ENCODE measurements around the gene ZNF219. TPM values are rescaled to one million over a fixed set of nuclear protein-coding genes. Genes with fewer than 3 reads are reported as not detected.

Gene ZNF219
- total and polyA plus RNA-seq, 10 of the 15 experiments (the other 5 are each of a cell fraction or from before 2014, with no cell fraction given) = 0.16 to 6.4 (median 1.9) TPM

DNA sequence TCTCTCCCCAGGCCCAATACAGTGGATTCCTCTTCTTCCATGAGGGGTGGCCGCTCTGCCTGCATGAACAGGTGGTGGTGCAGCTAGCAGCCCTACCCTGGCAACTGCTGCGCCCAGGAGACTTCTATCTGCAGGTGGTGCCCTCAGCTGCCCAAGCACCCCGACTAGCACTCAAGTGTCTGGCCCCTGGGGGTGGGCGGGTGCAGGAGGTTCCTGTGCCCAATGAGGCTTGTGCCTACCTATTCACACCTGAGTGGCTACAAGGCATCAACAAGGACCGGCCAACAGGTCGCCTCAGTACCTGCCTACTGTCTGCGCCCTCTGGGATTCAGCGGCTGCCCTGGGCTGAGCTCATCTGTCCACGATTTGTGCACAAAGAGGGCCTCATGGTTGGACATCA is 24.5 kb downstream of the ZNF219 start:
- POLR2A ChIA-PET = interaction anchor here (0.5 kb wide), 1 partner anchor 58 kb away, joined by 7 read pairs; no protein-coding TSS in a partner anchor
- RAD21 ChIA-PET (ENCODE audit: unreplicated experiment) = no interaction called here
- BruUV-seq (replicated peaks) = no TSS peak
- CTCF ChIA-PET = interaction anchor here (0.6 to 5.6 kb wide), 4 partner anchors 14 to 69 kb away, joined by 3 to 100 read pairs (median 6); partner anchors contain the start of gene TMEM253
- no peak overlapping the region for H3K27ac ChIP-seq (ENCODE audit: control insufficient read depth, insufficient read depth)
- peaks cover 8 to 18% of the 10 kb centered on the region in 2 experiments for H3K27me3 ChIP-seq (replicated peaks in 1 of 2; ENCODE audit: control insufficient read depth in 2 of 2, insufficient read depth in 2 of 2, low read length in 1 of 2)
- H3K79me2 ChIP-seq (ENCODE audit: control insufficient read depth, insufficient read depth, low read length) = no peaks in the 10 kb centered on the region
- intact Hi-C loops (cut with micrococcal nuclease; ENCODE audit: unreplicated experiment) = no loop called here
- 44% methylated on average over 9 of the region's 9 CpGs for WGBS (ENCODE audit: insufficient coverage, insufficient replicate concordance, low lambda C conversion rate, missing lambda C conversion rate)
- SMC1A ChIA-PET (ENCODE audit: uncharacterized antibody, unreplicated experiment) = no interaction called here
- no peak overlapping the region for H3K4me2 ChIP-seq (ENCODE audit: control insufficient read depth, insufficient read depth)
- no peak for ATAC-seq
- no peaks in the 10 kb centered on the region for H3K9me3 ChIP-seq (replicated peaks; ENCODE audit: control insufficient read depth, insufficient read depth, low read length)
- no peak overlapping the region for H3K9ac ChIP-seq (ENCODE audit: control insufficient read depth, insufficient read depth, low read length)
- H3K4me1 ChIP-seq (ENCODE audit: control insufficient read depth, insufficient read depth, low read length) = peaks cover 27% of the 10 kb centered on the region
- DNase-seq (ENCODE audit: low read depth, low spot score) = no peak
- no peak overlapping the region for H2AFZ ChIP-seq (ENCODE audit: control insufficient read depth, low read depth, low read length)
- H3K4me3 ChIP-seq = no peak overlapping the region
- FAIRE-seq = no peak
- no peaks in the 10 kb centered on the region for H4K20me1 ChIP-seq (ENCODE audit: control insufficient read depth, insufficient read depth)
- in situ Hi-C loops (cut with MboI) = no loop called here
- H3K36me3 ChIP-seq (ENCODE audit: control insufficient read depth in 2 of 2, insufficient read depth in 2 of 2, low read length in 1 of 2) = no peaks in the 10 kb centered on the region
- no peak for TF ChIP-seq HDAC2 (IDR thresholded peaks at IDR 0.05)
- TF ChIP-seq SMC3 (IDR thresholded peaks at IDR 0.05; ENCODE audit: borderline replicate concordance, low read length) = no peak
- no peak for TF ChIP-seq YBX1 (IDR thresholded peaks at IDR 0.05)
- TF ChIP-seq, protein P1, sequence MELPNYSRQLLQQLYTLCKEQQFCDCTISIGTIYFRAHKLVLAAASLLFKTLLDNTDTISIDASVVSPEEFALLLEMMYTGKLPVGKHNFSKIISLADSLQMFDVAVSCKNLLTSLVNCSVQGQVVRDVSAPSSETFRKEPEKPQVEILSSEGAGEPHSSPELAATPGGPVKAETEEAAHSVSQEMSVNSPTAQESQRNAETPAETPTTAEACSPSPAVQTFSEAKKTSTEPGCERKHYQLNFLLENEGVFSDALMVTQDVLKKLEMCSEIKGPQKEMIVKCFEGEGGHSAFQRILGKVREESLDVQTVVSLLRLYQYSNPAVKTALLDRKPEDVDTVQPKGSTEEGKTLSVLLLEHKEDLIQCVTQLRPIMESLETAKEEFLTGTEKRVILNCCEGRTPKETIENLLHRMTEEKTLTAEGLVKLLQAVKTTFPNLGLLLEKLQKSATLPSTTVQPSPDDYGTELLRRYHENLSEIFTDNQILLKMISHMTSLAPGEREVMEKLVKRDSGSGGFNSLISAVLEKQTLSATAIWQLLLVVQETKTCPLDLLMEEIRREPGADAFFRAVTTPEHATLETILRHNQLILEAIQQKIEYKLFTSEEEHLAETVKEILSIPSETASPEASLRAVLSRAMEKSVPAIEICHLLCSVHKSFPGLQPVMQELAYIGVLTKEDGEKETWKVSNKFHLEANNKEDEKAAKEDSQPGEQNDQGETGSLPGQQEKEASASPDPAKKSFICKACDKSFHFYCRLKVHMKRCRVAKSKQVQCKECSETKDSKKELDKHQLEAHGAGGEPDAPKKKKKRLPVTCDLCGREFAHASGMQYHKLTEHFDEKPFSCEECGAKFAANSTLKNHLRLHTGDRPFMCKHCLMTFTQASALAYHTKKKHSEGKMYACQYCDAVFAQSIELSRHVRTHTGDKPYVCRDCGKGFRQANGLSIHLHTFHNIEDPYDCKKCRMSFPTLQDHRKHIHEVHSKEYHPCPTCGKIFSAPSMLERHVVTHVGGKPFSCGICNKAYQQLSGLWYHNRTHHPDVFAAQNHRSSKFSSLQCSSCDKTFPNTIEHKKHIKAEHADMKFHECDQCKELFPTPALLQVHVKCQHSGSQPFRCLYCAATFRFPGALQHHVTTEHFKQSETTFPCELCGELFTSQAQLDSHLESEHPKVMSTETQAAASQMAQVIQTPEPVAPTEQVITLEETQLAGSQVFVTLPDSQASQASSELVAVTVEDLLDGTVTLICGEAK (IDR thresholded peaks at IDR 0.05; ENCODE audit: borderline replicate concordance) = no peak
- TF ChIP-seq FOS (IDR thresholded peaks at IDR 0.05; ENCODE audit: borderline replicate concordance, extremely low read depth, insufficient read length) = no peak
- TF ChIP-seq, protein P2, sequence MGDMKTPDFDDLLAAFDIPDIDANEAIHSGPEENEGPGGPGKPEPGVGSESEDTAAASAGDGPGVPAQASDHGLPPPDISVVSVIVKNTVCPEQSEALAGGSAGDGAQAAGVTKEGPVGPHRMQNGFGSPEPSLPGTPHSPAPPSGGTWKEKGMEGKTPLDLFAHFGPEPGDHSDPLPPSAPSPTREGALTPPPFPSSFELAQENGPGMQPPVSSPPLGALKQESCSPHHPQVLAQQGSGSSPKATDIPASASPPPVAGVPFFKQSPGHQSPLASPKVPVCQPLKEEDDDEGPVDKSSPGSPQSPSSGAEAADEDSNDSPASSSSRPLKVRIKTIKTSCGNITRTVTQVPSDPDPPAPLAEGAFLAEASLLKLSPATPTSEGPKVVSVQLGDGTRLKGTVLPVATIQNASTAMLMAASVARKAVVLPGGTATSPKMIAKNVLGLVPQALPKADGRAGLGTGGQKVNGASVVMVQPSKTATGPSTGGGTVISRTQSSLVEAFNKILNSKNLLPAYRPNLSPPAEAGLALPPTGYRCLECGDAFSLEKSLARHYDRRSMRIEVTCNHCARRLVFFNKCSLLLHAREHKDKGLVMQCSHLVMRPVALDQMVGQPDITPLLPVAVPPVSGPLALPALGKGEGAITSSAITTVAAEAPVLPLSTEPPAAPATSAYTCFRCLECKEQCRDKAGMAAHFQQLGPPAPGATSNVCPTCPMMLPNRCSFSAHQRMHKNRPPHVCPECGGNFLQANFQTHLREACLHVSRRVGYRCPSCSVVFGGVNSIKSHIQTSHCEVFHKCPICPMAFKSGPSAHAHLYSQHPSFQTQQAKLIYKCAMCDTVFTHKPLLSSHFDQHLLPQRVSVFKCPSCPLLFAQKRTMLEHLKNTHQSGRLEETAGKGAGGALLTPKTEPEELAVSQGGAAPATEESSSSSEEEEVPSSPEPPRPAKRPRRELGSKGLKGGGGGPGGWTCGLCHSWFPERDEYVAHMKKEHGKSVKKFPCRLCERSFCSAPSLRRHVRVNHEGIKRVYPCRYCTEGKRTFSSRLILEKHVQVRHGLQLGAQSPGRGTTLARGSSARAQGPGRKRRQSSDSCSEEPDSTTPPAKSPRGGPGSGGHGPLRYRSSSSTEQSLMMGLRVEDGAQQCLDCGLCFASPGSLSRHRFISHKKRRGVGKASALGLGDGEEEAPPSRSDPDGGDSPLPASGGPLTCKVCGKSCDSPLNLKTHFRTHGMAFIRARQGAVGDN (IDR thresholded peaks at IDR 0.05) = no peak
- no peak for TF ChIP-seq CREB1 (IDR thresholded peaks at IDR 0.05; ENCODE audit: low read depth)
- TF ChIP-seq ZNF622 (IDR thresholded peaks at IDR 0.05) = no peak
- TF ChIP-seq RUNX3 (IDR thresholded peaks at IDR 0.05; ENCODE audit: low read length) = no peak
- no peak for TF ChIP-seq EZH2 (IDR thresholded peaks at IDR 0.05; ENCODE audit: borderline replicate concordance, control insufficient read depth, low read depth, low read length)
- no peak for TF ChIP-seq SMARCA5 (IDR thresholded peaks at IDR 0.05)
- TF ChIP-seq, protein P3, sequence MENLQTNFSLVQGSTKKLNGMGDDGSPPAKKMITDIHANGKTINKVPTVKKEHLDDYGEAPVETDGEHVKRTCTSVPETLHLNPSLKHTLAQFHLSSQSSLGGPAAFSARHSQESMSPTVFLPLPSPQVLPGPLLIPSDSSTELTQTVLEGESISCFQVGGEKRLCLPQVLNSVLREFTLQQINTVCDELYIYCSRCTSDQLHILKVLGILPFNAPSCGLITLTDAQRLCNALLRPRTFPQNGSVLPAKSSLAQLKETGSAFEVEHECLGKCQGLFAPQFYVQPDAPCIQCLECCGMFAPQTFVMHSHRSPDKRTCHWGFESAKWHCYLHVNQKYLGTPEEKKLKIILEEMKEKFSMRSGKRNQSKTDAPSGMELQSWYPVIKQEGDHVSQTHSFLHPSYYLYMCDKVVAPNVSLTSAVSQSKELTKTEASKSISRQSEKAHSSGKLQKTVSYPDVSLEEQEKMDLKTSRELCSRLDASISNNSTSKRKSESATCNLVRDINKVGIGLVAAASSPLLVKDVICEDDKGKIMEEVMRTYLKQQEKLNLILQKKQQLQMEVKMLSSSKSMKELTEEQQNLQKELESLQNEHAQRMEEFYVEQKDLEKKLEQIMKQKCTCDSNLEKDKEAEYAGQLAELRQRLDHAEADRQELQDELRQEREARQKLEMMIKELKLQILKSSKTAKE (IDR thresholded peaks at IDR 0.05; ENCODE audit: low read depth, poor library complexity, severe bottlenecking) = no peak
- TF ChIP-seq ZZZ3 (IDR thresholded peaks at IDR 0.05; ENCODE audit: control insufficient read depth, insufficient read length, low read depth) = no peak
